GM19239 (cell line): ENCODE results near the gene GH1.
"Not testable (repeated sequence)": the region's sequence is repeated elsewhere in the genome, so short reads cannot be mapped to it uniquely, and the experiment has no call there.

Source experiments
- DNase-seq: peaks from one replicate; pipeline ENCODE4 v3.0.0; 2011; ENCODE audit warnings: low spot score; ENCODE audit not compliant: insufficient read length
- FAIRE-seq: peaks from 2 replicates; lab custom pipeline; 2011; peaks lifted over from hg19 to GRCh38; lab: Jason Lieb, UNC

The GH1 gene

DNA sequence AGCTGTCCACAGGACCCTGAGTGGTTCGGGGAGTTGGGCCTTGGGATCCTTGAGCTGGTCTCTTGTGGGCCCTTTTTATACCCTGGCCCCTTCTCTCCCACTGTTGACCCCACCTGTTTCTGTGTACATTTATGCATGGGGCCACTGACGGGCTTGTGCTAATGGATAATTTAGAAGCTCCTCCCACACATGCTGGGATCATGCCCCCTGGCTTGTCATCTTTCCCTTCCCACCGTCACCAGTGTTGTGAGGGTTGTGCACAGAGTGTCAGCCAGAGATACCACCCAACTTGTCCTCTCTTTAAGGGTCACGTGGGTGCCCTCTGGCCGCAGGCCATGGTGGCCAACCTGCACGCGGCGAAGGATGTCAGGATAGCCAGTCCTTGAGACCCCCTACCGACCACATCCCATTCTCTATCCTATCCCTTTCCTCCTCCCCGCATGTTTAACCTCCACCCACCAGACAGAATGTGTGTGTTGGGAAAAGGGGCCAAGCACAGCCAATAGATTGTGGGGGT is at the start of gene GH1:
GH1 (minus strand) TSS at position 51 of the 517 bp plus-strand sequence. CDS start 63 bp downstream, outside the sequence.
- not testable (repeated sequence) for FAIRE-seq, DNase-seq

DNA sequence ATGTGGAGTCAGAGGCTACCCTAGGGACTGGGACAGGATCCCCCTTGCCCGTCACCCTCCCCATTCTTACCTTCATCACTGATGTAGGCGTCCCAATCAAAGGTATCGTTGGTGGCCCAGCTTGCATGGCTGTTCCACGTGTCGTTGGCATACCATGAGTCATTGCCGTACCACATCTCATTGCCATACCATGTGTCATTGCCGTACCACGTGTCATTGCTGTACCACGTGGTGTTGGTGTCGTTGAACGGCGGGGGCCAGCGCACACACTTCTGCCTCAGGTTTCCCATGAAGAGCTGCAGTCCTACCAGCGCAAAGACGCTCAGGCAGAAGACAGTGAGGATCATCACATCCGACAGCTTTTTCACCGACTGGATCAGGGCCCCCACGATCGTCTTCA is 49.3 kb upstream of the GH1 start:
- DNase-seq, result no peak
- no peak for FAIRE-seq

DNA sequence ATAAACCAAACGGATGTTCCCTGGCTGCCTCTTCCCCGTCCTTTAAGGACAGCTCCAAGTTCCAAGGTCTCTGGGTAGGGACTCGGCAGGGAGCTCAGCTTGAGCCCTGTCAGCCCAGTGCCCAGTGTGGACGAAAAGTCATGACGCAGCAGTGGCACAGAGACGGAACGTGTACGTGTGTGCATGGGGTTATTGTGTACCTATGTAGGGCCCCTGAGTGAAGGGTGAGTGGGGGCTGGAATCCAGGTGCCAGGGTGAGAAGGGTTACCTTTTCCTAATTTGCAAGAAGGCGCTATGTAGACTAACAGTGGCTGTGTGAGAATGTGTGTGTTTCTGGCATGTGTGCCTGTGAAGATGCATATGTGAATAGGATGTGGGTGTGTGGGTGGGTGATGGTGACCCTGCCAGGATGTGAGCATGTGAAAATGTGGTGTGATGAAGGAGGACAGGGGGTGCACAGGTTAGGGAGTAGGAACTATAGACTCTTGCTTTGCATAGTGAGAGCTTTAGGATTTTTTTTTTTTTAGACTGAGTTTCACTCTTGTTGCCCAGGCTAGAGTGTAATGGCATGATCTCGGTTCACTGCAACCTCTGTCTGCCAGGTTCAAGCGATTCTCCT is 48.1 kb upstream of the GH1 start:
- FAIRE-seq, result no peak
- DNase-seq, result peak; percentile 40

DNA sequence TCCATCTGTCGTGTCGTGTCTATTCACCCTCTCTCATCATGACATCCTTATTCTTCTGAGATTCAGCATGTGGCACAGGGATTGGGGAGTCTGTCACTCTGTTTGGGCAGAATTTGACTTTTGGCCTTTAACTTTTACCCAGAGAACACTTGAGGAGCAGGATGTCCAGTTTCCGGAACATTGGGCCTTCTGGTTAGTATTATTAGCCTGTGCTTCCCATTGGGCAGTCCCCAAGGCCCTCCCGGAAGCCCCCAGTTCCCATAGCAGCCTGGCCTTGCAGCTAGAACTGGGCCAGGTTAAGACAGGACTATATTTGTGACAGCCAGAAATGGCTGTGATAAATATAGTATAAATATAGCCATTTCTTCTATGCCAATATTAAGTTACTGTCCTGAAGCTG is 44.5 kb upstream of the GH1 start:
- FAIRE-seq, result no peak
- DNase-seq, result no peak

DNA sequence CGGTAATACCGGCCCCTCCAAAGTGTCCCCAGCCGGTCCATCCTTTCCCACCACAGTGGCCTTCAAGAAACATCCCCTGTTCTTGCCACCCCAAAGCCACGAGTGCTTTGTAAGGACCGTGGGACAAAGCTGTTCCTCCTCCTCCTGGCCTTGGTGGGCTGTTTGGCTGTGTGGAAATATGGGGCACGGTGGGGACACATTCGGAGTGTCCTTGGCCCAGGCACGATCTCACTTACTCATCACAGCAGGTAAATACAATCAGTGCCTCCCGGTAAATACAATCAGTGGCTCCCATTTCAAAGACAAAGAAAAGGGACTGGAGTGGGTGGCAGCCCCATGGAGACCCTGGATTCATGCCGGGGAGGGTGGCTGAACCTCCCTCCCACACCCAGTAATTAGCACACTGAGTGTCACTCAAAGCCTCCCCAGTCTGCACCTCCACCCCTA is 43.7 kb upstream of the GH1 start:
- no peak for DNase-seq
- no peak for FAIRE-seq

DNA sequence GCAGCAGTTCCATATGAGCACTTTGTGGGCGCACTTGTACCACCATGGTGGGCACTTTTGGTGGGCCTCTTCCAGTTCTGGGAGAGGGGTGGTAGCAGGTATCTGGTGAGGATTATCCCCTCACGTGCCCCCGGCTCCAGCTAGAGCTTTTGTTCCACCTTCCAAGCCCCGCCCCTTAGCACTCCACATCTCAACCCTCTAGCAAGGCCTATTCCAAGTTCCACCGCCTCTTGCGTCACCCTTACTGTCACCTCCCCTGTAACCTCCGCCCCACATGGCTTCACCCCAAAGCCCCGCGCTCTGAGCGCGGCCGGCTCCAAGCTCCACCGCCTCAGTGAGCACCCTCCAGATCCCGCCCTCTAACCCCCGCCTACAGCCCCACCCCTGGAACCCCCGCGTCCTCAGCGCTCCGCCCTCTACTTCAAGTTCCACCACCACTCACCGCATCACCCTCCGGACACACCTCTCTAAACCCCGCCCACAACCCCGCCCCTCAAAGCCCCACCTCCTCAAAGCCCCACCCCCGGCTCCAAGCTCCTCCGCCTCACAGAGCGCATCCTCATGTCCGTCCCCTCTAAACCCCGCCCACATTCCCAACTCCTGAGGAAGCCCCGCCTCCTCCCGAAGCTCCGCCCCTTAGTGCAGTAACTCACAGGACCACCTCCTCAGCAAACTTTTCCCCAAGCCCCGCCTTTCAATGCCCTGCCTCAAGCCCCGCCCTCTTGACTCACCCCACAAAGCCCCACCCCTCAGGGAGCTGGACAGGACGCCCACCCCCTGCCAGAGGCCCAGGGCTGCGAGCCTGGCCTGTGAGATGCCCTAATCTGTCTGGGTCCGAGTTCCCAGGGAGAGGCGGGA is 42.9 kb upstream of the GH1 start:
- DNase-seq, result peak; percentile 52
- FAIRE-seq, result peak; percentile 37

DNA sequence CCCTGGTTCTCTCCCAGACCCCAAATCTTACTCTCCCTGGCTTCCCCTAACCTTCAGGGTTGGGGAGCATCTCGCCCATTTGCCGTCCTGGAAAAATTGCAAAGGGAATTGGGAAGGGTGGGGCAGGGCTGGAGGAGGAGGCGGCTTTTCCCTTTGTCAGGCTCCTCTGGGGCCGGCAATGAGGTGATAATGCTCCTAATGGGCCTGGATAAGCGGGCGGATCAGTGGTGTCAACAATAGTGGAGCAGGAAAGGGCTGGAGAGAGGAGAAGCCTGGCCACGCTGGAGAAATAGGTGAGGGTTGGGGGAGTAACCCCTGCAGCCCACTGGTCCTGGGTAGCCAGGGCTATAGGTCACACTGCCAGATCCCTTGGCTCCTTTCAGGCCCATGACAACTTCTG is 41.8 kb upstream of the GH1 start:
- DNase-seq (no peak), FAIRE-seq (no peak)

DNA sequence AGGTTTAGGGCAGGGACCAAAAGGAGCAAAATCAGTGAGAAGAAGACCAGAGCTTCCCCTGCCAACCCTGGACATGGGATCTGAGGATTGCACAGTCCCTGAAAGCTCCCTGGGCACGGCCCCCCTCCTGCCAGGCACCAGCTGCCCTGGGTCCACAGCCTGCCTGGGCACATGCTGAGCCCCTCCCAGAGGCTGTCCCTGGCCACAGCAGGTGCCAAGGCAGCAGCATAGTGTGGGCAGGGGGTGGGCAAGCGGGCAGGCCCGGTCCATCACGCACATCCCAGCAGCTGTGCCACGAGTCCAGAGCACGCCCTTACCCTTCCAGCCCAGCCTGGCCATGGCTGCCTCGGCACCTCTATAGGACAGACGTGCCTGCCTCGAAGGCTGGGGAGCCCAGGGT is 41.4 kb upstream of the GH1 start:
- FAIRE-seq, result no peak
- DNase-seq, result no peak

DNA sequence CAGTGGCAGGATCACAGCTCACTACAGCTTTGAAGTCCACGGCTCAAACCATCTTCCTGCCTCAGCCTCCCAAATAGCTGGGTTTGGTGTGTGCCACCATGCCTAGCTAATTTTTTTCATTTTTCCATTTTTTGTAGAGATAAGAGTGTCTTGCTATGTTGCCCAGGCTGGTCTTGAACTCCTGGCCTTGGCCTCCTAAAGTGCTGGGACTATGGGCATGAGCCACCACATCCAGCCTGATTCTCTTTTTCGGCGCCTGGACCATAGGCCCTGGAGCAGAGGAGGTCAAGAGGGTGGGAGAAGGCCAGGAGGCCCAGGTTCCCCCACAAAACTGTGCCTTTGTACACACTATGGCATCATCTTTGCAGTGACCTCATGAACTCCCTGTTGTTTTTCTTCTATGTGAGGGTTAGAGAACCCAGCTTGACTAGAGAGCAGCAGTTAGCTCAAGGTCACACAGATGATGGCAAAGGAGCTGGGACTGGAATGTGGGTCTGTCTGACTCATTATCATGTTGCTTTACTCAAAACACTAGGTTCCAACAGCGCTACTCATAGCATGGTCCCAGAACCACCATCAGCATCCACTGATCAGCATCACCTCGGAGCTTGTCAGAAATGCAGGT is 37.8 kb upstream of the GH1 start:
- FAIRE-seq (no peak), DNase-seq (no peak)

DNA sequence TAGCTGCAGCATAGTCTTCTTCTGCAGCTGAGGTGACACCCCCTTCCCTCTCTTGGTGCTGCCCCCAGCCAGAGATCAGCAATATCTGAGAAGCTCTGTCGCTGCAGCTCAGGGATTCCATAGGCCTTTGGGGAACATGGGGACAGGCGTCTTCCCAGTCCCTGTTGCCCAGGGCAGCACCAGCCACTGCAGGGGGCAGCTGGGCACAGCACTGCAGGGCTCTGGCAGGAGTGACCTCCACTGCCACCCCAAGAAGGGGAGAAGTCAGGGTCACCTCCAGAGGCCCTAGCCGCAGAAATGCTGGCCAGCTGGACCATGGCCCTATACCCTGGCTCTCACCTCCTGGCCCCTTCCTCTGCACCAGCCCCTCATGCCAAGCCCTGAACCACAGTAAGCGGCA is 37.2 kb upstream of the GH1 start:
- no peak for FAIRE-seq
- no peak for DNase-seq

DNA sequence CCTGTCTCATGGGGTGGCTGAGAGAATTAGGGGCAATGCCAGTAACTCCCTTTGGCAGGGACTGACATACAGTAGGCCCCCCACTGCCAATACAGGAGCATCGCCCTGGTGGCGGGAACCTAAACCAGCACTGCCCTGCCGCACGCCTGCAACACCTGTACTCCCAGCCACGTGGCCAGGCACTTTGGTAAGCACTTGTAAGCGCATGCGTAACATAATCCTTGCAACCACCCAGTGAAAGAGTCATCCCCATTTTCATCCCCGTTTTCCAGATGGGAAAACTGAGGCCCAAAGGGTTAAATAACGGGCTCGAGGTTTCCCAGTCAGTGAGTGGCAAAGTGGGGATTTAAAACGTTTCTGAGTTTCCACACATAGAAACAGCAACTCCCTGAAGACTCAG is 36.6 kb upstream of the GH1 start:
- DNase-seq (no peak), FAIRE-seq (no peak)

DNA sequence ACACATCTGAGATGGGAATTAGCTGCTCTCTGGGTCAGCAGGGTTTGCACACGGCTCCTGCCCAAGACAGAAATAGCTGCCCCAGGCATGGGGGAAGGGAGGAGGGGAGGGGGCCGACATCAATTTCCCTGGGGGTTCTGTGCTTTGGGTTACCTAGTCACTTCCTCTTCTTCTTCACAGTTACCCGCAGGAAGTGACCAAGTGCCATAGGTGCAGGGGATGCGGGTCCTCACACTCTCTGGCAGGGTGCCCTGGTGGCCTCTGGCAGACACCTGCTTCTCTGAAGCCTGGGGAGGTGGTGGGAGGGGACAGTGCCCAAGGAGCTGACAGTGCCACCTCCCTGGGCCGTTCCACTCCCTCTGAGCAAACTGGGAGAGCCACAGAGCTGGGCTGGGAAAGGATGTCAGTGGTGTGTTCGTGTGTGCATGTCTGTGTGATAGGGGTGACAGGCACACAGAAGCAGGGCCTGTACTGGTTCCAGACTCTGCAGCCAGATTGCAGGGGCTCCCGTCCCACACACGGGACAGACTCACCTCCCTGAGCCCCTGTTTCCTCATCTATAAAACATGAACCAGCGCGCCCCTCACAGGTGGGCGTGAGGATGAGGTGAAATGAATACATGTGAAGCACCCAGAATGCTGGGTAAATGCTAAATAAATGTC is 35.9 kb upstream of the GH1 start:
- FAIRE-seq, result peak; percentile 58
- peak; percentile 60 for DNase-seq

DNA sequence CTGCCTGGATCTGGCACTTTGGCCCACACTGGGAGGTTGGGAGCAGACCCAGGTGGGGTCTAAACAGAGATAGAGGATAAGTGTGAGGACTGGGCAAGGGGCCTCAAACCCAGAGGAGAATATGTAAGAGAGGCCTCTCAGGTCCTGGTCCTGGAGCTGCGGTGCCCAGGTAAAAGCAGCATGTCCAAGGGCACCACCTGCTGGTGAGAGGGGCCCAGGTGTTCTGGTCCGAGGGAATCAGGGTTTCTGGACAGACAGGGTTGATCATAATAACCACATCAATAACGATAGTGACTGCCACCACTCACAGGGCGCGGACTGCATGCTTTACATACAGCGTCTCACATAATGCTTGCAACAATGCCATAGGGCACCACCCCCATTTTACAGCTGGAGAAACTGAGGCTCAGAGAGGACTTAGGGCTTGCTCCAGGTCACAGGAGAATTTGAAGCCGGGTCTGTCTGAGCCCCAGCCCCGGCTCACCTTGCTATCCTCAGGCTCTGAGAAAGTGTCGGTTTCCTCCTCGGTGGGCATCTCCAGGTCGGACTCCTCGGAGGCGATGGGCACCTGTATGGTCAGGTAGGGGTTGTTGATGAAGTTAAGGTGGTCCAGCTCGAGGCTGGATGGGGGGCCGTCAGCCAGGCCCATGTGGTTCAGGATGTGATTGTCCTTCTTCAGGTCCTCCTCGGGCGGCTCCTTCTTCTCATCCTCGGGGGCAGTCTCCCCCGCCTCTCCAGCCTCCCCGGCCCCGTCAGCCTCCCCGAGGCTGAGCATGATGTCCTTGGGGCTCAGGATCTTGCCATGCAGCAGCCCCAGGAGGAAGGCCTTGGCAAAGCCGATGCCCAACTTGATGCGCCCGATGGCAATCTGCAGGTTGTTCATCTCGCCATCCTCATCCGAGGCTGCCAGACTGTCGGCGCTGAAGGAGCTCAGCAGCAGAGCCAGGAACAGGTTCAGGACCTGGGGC is 32.6 kb upstream of the GH1 start:
- DNase-seq (peak; percentile 40), FAIRE-seq (no peak)

DNA sequence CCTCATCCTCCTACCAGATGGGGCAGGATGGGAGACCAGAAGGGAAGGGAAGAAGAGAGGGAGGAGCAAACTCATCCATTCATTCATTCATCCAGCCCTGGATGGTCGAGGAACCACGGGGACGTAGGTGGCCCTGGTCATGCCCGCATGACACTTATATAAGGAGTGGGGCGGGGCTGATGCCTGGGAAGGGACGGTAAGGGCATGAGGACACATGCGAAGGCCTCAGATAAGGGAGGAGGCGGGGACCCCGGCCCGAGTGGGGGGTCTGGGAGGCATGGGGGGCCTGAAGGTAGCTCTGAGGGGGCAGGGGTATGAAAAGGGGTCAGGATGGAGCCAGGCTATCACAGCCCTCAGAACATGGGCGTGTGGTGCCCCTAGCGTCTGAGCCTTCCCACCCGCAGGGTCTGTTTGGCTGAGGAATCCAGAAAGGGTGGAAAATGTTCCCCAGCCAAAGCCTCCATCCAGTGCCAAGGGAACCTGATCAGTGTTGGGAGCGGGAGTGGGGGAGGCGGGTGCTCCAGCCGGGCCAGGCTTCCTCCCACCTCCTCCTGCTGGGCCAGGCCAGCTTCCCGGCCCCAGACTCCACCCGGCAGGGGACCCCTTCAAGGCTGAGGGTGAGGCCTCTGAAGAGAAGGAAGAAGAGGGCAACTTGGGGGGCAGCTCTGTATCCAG is 31.1 kb upstream of the GH1 start:
- DNase-seq, result no peak
- no peak for FAIRE-seq

DNA sequence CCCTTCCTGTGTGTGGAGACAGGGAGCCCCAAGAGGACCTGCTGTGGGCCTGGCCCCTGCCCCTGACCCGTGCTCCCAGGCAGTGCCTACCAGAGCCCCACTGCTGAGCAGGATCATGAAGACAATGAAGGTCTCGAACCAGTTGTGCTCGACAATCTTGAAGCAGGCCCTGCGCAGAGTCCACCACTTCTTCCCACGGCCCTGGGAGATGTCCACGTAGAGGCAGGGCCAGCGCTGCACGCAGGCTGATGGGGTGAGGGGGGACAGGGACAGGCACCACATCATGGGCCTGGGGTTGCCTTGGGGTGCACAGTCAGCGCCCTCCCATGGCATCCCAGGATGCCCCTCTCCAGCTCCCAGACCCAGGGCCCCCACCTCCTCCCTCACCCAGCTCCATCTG is 29.9 kb upstream of the GH1 start:
- DNase-seq, result no peak
- no peak for FAIRE-seq

DNA sequence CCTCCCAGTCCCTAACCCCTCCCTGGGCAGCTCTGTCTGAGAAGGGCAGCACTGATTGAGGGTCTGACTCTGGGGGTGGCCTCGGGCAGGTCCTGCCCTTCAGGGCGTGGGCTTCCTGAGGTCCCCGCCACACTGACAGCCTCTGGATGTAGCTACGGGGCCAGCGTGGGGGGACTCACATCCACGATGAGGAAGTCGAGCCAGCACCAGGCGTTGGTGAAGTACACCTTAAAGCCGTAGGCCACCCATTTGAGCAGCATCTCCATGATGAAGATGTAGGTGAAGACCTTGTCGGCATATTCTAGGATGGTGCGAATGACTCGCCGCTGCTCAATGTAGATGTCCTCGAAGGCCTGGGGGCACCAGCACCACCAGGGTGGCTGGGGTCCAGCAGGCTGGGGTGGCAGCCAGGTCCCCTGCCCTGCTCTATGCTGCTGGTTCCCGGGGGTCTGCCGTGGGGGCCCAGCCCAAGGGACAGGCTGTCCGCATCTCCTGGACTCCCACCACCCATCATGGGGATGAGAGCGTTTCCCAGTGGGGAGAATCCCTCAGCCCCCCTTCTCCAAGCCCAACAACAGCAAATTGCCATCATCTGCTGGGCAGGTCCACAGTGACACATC is 29.2 kb upstream of the GH1 start:
- DNase-seq (no peak), FAIRE-seq (no peak)

DNA sequence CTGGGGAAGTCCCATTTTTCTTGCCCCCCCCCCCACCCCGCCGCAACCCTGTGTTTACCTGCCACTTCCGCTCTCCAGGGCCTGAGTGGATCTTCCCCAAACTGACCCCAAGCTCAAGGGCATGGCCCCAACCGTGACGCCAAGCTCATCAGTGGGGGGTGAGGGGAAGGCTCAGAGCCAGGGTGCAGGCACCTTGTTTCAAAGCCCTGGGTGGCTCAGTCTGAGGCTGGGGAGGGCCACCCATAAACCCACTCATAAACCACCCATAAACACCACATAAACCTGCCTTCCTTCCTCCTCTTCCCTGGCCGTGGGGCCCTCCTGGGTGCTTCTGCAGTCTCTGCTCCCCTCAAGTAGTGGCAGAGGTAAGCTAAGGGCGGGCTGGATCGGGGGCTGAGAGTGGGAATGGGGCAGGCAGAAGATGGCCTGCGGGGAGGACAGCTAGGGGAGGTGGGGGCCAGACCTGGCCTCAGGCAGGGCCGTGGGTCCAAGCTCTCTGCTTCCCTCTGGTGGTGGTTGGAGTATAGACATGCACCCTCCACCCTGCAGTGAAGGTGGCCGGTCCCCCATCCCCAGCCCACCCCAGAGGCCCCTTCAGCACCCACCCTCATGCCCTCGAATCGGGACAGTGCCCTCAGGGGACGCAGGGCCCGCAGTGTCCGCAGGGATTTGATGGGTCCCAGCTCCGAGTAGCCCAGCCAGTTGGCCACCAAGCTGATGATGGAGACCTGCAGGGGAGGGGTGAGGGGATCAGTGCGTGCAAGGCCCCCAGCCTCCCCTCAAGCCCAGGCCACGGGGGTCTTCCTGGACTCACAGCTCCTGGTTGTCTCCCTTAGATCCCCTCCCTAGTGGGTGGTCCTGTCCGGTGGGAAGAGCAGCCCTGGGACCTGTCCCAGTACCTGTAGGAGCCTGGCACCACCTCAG is 28.1 kb upstream of the GH1 start:
- DNase-seq (peak; percentile 92), FAIRE-seq (peak; percentile 93)
